Fibroblast of skin of left quadriceps (primary cell): ENCODE data around the gene FLOT2.
"Not testable (repeated sequence)": the region's sequence is repeated elsewhere in the genome, so short reads cannot be mapped to it uniquely, and the experiment has no call there.

ENCODE experiments used
- DNase-seq, 2 experiments: peaks; one replicate each; pipeline ENCODE4 v3.0.0-alpha.2; 2013; ENCODE audit warnings: low read depth in 2 of 2

Gene FLOT2

GRCh38 chr17:28843816-28844148 is 53.8 kb downstream of the FLOT2 start:
- no peak for DNase-seq

GRCh38 chr17:28842282-28843012 is 55.1 kb downstream of the FLOT2 start, which contains the start of gene FAM222B:
FAM222B (minus strand) TSS chr17:28842790; CDS start chr17:28766667, 76,123 bp downstream.
- DNase-seq, result peak; percentile 57 to 60

- DNase-seq, result no peak
Measured at GRCh38 chr17:28841901-28842281, 55.6 kb downstream of the FLOT2 start.

- DNase-seq, result no peak
Measured at GRCh38 chr17:28839221-28839620, 58.3 kb downstream of the FLOT2 start.

GRCh38 chr17:28836541-28836940 is 61.0 kb downstream of the FLOT2 start:
- not testable (repeated sequence) for DNase-seq

GRCh38 chr17:28834420-28834819 is 63.1 kb downstream of the FLOT2 start:
- DNase-seq, result no peak
